ENCODE measurements around the gene TPK1.

Gene TPK1

GRCh38 chr7:144529269-144529926, 306.5 kb downstream of the TPK1 start:
- Histone ChIP-seq H3K27me3 (ENCODE audit: control insufficient read depth, insufficient read depth, low read length, poor library complexity, severe bottlenecking) (peaks cover 12% of the 10 kb centered on the region), H3K36me3 (ENCODE audit: control insufficient read depth, insufficient read depth, low read length) (no peaks in the 10 kb centered on the region), H3K4me3 (ENCODE audit: insufficient read depth, low read depth, low read length) (no peak overlapping the region), H3K4me1 (ENCODE audit: control insufficient read depth, insufficient read depth, low read length) (peaks cover 5% of the 10 kb centered on the region), H3K9me3 (ENCODE audit: control insufficient read depth, low read length) (no peaks in the 10 kb centered on the region), H3K27ac (ENCODE audit: insufficient read depth, low read depth, low read length, poor library complexity, severe bottlenecking) (no peak overlapping the region)
- WGBS, 2 experiments, result 75 to 100% methylated on average over 2 to 3 of the region's 3 CpGs

- peaks cover 5% of the 10 kb centered on the region for H3K4me1 ChIP-seq (ENCODE audit: control insufficient read depth, insufficient read depth, low read length)
- peaks cover 12% of the 10 kb centered on the region for H3K27me3 ChIP-seq (ENCODE audit: control insufficient read depth, insufficient read depth, low read length, poor library complexity, severe bottlenecking)
- no peak overlapping the region for H3K4me3 ChIP-seq (ENCODE audit: insufficient read depth, low read depth, low read length)
- no peaks in the 10 kb centered on the region for H3K9me3 ChIP-seq (ENCODE audit: control insufficient read depth, low read length)
- 80 to 88% methylated on average over 2 to 3 of the region's 4 CpGs for WGBS, 2 experiments
- H3K27ac ChIP-seq (ENCODE audit: insufficient read depth, low read depth, low read length, poor library complexity, severe bottlenecking), result no peak overlapping the region
- H3K36me3 ChIP-seq (ENCODE audit: control insufficient read depth, insufficient read depth, low read length), result no peaks in the 10 kb centered on the region
These were observed 307.3 kb downstream of the TPK1 start for GRCh38 chr7:144528536-144529045.

DNA sequence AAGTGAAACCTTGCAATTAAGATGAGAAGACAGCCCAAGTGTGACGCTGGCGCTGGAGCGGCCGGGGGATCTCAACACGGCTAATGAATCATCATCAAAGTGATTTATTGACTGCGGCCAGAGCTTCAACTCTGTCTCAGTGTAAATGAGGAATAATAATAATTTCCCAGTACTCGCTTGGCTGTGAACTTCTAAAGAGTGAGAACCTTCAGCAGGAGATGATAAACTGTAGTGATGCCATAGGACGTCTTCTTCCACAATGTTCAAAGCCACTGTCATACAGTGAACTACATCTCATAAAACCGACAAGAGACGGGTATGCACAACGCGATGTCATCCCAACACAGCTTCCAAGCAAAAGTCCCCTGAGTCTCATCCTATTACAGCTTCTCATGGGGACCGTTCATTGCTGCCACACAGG, 308.8 kb downstream of the TPK1 start:
- Histone ChIP-seq H3K27ac (ENCODE audit: insufficient read depth, low read depth, low read length, poor library complexity, severe bottlenecking) (no peak overlapping the region), H3K36me3 (ENCODE audit: control insufficient read depth, insufficient read depth, low read length) (no peaks in the 10 kb centered on the region), H3K4me1 (ENCODE audit: control insufficient read depth, insufficient read depth, low read length) (peaks cover 5% of the 10 kb centered on the region), H3K4me3 (ENCODE audit: insufficient read depth, low read depth, low read length) (no peak overlapping the region), H3K9me3 (ENCODE audit: control insufficient read depth, low read length) (no peaks in the 10 kb centered on the region), H3K27me3 (ENCODE audit: control insufficient read depth, insufficient read depth, low read length, poor library complexity, severe bottlenecking) (peaks cover 9% of the 10 kb centered on the region)
- 95% methylated on average over 13 of the region's 13 CpGs for WGBS, 2 experiments

DNA sequence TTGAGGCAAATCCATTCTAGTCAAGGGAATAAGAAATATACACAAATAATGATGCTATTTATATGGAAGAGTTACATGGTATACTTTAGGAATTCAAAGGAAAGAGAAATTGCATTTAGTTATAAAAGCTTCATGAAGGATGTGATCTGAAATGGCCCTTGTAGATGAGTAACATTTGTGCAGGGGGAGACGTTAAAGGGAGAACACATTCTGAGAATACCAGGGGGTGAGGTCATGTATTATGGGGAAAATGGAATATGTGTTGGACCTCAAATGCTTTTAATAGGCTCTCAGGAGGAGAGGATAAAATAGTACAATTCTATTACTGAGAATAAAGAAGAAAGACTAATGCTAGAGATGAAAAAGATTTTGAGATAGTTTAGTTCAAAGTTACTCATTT, 309.9 kb downstream of the TPK1 start:
- Histone ChIP-seq H3K27ac (ENCODE audit: insufficient read depth, low read depth, low read length, poor library complexity, severe bottlenecking) (no peak overlapping the region), H3K4me3 (ENCODE audit: insufficient read depth, low read depth, low read length) (no peak overlapping the region), H3K4me1 (ENCODE audit: control insufficient read depth, insufficient read depth, low read length) (no peaks in the 10 kb centered on the region), H3K36me3 (ENCODE audit: control insufficient read depth, insufficient read depth, low read length) (no peaks in the 10 kb centered on the region), H3K27me3 (ENCODE audit: control insufficient read depth, insufficient read depth, low read length, poor library complexity, severe bottlenecking) (peaks cover 7% of the 10 kb centered on the region), H3K9me3 (ENCODE audit: control insufficient read depth, low read length) (no peaks in the 10 kb centered on the region)
- 67 to 75% methylated on average over 1 of the region's 1 CpG for WGBS, 2 experiments

DNA sequence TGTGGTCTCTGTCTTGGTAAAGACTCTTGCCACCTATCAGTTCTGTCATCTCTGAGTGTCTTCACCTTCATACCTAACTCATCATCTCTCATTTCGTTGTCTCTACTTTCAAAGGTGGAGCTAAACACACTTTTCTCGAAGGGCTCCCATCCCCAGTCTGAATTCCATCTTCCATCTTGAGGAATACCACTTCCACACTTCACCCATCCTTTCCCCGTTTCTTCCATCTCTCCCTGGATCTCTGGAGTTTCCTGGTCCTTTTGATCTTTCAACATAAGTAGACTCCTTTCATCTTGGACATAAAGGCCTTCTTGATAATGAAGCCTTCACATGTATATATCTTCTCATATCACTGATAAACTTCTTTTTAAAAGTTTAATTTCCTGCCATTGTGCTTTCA, 311.6 kb downstream of the TPK1 start:
- WGBS, 2 experiments, result 89 to 95% methylated on average over 3 of the region's 3 CpGs

DNA sequence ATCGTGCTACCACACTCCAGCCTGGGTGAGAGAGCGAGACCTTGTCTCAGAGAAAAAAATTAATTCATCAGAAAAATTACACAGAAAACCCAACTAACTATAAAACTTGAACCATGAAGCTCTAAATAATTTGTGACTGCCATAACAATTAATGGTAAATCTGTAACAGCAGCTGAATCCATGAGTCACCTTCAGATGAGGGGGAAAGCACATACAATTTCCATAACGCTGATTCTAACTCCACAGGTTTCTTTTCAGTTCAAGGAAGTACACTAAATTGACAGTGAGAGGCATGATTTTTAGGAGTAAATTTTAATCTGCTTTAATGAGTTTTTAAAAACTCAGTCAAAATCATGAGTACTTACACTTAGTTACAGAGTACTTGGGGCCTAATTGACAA, 312.2 kb downstream of the TPK1 start:
- Histone ChIP-seq H3K4me1 (ENCODE audit: control insufficient read depth, insufficient read depth, low read length) (no peaks in the 10 kb centered on the region), H3K36me3 (ENCODE audit: control insufficient read depth, insufficient read depth, low read length) (no peaks in the 10 kb centered on the region), H3K27ac (ENCODE audit: insufficient read depth, low read depth, low read length, poor library complexity, severe bottlenecking) (no peak overlapping the region), H3K4me3 (ENCODE audit: insufficient read depth, low read depth, low read length) (no peak overlapping the region), H3K9me3 (ENCODE audit: control insufficient read depth, low read length) (no peaks in the 10 kb centered on the region), H3K27me3 (ENCODE audit: control insufficient read depth, insufficient read depth, low read length, poor library complexity, severe bottlenecking) (no peaks in the 10 kb centered on the region)
- 95 to 100% methylated on average over 2 to 3 of the region's 3 CpGs for WGBS, 2 experiments

More for the DNA sequence above, 311.6 kb downstream of the TPK1 start:
- Histone ChIP-seq H3K36me3 (ENCODE audit: control insufficient read depth, insufficient read depth, low read length) (no peaks in the 10 kb centered on the region), H3K9me3 (ENCODE audit: control insufficient read depth, low read length) (no peaks in the 10 kb centered on the region), H3K27ac (ENCODE audit: insufficient read depth, low read depth, low read length, poor library complexity, severe bottlenecking) (no peak overlapping the region), H3K4me3 (ENCODE audit: insufficient read depth, low read depth, low read length) (no peak overlapping the region), H3K4me1 (ENCODE audit: control insufficient read depth, insufficient read depth, low read length) (no peaks in the 10 kb centered on the region), H3K27me3 (ENCODE audit: control insufficient read depth, insufficient read depth, low read length, poor library complexity, severe bottlenecking) (peaks cover 4% of the 10 kb centered on the region)

DNA sequence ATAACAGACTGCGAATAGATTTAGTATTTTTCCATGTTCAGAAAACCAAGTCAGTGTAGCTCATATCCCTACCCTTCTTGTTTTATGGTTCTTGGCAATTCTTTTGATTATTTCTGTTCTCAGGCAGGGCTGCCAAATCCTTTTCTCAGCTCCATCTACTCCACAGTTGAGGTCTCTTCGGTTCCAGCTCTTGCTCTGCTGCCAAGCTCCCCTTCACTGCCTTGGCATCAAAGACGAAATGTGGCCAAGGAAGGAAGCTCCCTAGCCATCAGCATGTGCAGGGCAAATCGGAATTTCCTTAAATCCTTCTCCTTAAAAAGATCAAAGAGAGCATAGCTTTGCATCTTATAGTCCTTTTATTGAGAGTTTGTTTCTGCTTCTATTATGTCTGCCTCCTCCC, 315.9 kb downstream of the TPK1 start:
- Histone ChIP-seq H3K27me3 (ENCODE audit: control insufficient read depth, insufficient read depth, low read length, poor library complexity, severe bottlenecking) (no peaks in the 10 kb centered on the region), H3K9me3 (ENCODE audit: control insufficient read depth, low read length) (no peaks in the 10 kb centered on the region), H3K4me3 (ENCODE audit: insufficient read depth, low read depth, low read length) (no peak overlapping the region), H3K27ac (ENCODE audit: insufficient read depth, low read depth, low read length, poor library complexity, severe bottlenecking) (no peak overlapping the region), H3K4me1 (ENCODE audit: control insufficient read depth, insufficient read depth, low read length) (no peaks in the 10 kb centered on the region), H3K36me3 (ENCODE audit: control insufficient read depth, insufficient read depth, low read length) (no peaks in the 10 kb centered on the region)
- 85 to 87% methylated on average over 4 of the region's 4 CpGs for WGBS, 2 experiments

- WGBS, 2 experiments, result 80% methylated on average over 1 of the region's 1 CpG; no CpG with 5 or more reads in 1 of the 2 experiments
- no peak overlapping the region for H3K4me3 ChIP-seq (ENCODE audit: insufficient read depth, low read depth, low read length)
- no peaks in the 10 kb centered on the region for H3K9me3 ChIP-seq (ENCODE audit: control insufficient read depth, low read length)
- no peak overlapping the region for H3K27ac ChIP-seq (ENCODE audit: insufficient read depth, low read depth, low read length, poor library complexity, severe bottlenecking)
- no peaks in the 10 kb centered on the region for H3K27me3 ChIP-seq (ENCODE audit: control insufficient read depth, insufficient read depth, low read length, poor library complexity, severe bottlenecking)
- no peaks in the 10 kb centered on the region for H3K36me3 ChIP-seq (ENCODE audit: control insufficient read depth, insufficient read depth, low read length)
- no peaks in the 10 kb centered on the region for H3K4me1 ChIP-seq (ENCODE audit: control insufficient read depth, insufficient read depth, low read length)
These were observed 317.5 kb downstream of the TPK1 start for GRCh38 chr7:144518360-144518759.

DNA sequence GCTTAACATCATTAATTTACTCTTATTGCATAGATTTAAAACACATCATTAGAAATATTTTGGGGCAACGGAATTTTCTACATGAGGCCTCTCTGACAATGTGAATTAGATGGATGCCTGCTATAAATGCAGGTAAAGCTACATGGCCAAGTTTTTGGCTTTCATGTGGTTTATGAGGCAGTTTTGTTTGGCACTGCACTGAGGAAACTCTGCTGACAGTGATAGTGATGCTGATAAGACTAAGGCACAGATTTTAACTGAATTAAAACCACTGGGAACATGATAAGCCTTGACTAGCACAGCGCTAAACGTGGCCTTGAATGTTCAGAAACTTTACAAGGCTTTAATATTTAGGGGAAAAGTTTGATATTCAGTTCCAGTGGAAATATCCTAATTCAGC, 318.1 kb downstream of the TPK1 start:
- WGBS, 2 experiments, result 94 to 100% methylated on average over 3 of the region's 3 CpGs
- no peaks in the 10 kb centered on the region for H3K9me3 ChIP-seq (ENCODE audit: control insufficient read depth, low read length)
- no peak overlapping the region for H3K27ac ChIP-seq (ENCODE audit: insufficient read depth, low read depth, low read length, poor library complexity, severe bottlenecking)
- H3K4me3 ChIP-seq (ENCODE audit: insufficient read depth, low read depth, low read length), result no peak overlapping the region
- H3K36me3 ChIP-seq (ENCODE audit: control insufficient read depth, insufficient read depth, low read length), result no peaks in the 10 kb centered on the region
- H3K27me3 ChIP-seq (ENCODE audit: control insufficient read depth, insufficient read depth, low read length, poor library complexity, severe bottlenecking), result no peaks in the 10 kb centered on the region
- H3K4me1 ChIP-seq (ENCODE audit: control insufficient read depth, insufficient read depth, low read length), result no peaks in the 10 kb centered on the region

DNA sequence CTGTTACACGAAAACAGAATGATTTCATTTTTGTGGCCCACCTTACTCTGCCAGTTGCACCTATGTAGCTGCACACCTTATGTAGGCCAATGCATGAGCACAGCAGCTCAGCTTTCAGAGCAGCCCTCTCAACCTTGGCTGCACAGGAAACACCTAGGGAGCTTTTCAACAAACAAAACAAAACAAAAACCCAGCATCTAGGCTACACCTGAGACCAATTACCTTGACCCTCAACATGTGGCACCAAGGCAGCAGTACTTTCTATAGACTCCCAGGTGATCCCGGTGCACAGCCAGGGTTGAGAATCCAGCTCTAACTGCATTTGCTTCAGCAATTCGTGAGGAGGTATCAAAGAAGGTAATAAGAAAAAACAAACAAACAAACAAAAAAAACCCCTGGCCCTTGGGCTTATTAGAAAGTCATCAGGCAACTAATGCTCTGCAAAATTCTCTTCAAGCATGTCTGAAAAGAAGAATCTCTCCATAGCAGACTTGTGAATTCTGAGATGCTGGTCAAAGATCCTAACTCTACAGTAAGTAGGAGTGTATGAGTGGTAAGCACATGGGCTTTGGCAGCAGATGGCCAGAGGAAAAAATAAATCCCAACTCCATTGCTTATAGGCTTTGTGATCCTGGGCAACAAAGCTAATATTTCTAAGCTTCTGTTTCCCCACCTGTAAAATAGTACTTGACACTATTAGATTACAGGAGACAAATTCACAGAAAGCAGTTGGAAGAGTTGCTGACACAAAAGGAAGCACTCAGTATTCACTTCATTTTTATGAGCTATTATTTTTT, 318.9 kb downstream of the TPK1 start:
- Histone ChIP-seq H3K27ac (ENCODE audit: insufficient read depth, low read depth, low read length, poor library complexity, severe bottlenecking) (no peak overlapping the region), H3K4me1 (ENCODE audit: control insufficient read depth, insufficient read depth, low read length) (no peaks in the 10 kb centered on the region), H3K9me3 (ENCODE audit: control insufficient read depth, low read length) (no peaks in the 10 kb centered on the region), H3K4me3 (ENCODE audit: insufficient read depth, low read depth, low read length) (no peak overlapping the region), H3K27me3 (ENCODE audit: control insufficient read depth, insufficient read depth, low read length, poor library complexity, severe bottlenecking) (no peaks in the 10 kb centered on the region), H3K36me3 (ENCODE audit: control insufficient read depth, insufficient read depth, low read length) (no peaks in the 10 kb centered on the region)
- WGBS, 2 experiments, result 80 to 91% methylated on average over 3 of the region's 3 CpGs
